Measurements from ENCODE around the gene KNDC1.

The KNDC1 gene

DNA sequence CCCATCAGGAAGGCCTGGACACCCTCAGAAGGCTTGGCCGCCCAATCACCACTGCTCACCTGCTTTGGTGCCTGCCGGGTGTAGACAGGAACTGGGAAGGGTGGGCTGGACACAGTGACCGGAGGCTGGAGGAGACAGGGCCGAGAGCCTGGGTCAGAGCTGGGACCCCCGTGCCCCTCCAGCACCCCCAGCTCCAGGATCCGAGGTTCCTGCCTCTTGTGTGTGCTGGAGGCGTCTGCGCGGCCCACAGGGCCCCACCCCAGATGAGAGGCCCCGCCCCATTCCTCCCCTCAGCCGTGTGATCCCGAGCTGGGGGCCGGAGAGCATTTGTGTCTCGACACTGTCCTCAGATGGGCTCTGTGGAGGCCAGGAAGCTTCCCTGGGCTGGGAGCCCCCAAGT is 107.3 kb downstream of the KNDC1 start:
- DNase-seq (ENCODE audit: low spot score) = no peak
- CTCF ChIA-PET = no interaction called here
- POLR2A ChIA-PET (ENCODE audit: low non-redundant PET) = no interaction called here
- H3K27ac ChIP-seq = no peak overlapping the region
- TF ChIP-seq, protein P1, sequence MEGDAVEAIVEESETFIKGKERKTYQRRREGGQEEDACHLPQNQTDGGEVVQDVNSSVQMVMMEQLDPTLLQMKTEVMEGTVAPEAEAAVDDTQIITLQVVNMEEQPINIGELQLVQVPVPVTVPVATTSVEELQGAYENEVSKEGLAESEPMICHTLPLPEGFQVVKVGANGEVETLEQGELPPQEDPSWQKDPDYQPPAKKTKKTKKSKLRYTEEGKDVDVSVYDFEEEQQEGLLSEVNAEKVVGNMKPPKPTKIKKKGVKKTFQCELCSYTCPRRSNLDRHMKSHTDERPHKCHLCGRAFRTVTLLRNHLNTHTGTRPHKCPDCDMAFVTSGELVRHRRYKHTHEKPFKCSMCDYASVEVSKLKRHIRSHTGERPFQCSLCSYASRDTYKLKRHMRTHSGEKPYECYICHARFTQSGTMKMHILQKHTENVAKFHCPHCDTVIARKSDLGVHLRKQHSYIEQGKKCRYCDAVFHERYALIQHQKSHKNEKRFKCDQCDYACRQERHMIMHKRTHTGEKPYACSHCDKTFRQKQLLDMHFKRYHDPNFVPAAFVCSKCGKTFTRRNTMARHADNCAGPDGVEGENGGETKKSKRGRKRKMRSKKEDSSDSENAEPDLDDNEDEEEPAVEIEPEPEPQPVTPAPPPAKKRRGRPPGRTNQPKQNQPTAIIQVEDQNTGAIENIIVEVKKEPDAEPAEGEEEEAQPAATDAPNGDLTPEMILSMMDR (conservative IDR thresholded peaks at IDR 0.05; ENCODE audit: low read depth) = no peak

DNA sequence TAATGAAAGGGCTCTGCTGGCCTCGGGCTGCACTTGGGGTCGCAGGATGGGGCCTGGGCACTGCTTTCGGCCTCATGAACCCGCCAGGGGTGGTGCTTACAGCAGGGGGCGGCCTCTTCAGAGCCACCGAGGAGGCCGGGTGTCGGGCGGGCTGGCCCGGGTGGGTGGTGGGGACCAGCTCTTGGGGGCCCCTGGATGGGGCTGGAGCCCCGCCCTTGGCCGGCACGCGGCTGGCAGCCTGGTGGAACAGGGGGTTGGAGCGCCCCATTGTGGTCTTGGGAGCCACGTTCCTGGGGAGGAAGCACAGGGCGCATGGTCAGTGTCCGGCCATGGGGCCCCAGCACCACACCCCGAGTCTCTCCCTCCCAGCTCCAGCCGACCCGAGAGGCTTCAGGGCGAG is 107.8 kb downstream of the KNDC1 start:
- no peak overlapping the region for H3K27ac ChIP-seq
- no peak for DNase-seq (ENCODE audit: low spot score)
- ChIA-PET POLR2A (ENCODE audit: low non-redundant PET) (no interaction called here), CTCF (no interaction called here)
- TF ChIP-seq, protein P1 (conservative IDR thresholded peaks at IDR 0.05; ENCODE audit: low read depth) = no peak

DNA sequence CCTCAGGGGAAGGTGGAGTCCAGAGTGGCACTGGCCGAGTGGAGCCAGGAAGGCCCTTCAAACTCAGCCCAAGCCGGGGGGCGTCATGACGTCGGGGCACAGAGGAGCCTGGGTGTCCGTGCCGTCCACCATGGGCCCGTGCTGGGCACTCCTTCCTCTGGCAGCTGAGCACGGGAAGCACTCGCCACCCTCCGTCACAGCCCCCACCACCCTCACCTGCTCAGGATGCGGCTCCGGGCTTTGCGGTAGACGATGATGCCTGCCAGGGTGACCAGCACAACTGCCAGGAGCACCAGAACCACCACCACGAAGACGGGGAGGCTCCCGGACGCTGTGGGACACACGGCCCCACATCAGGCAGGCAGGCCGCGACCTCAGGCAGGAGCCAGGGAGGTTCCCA is 108.5 kb downstream of the KNDC1 start:
- TF ChIP-seq, protein P1 (conservative IDR thresholded peaks at IDR 0.05; ENCODE audit: low read depth) = no peak
- POLR2A ChIA-PET (ENCODE audit: low non-redundant PET) = no interaction called here
- no peak overlapping the region for H3K27ac ChIP-seq
- no peak for DNase-seq (ENCODE audit: low spot score)
- CTCF ChIA-PET = no interaction called here

DNA sequence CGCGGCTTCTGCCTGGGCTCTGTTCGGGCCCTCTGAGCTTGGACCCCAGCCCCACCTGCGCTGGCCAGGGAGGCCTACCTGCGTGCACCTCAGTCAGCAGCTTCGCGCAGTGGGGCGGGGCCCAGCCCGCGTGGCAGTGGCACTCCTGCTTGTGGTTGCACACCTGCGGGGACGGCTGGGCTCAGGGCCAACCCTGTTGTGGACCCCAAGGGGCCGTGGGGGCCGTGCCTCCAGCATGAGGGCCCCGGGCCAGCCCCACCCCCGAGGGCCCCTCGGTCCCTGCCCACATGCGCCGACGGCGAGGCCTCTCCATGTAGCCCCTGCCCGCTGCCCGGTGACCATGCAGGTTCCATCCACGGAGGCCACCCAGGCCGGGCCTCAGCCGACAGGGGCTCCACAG is 109.3 kb downstream of the KNDC1 start:
- CTCF ChIA-PET = no interaction called here
- TF ChIP-seq, protein P1 (conservative IDR thresholded peaks at IDR 0.05; ENCODE audit: low read depth) = no peak
- POLR2A ChIA-PET (ENCODE audit: low non-redundant PET) = no interaction called here
- DNase-seq (ENCODE audit: low spot score) = no peak
- H3K27ac ChIP-seq = no peak overlapping the region

DNA sequence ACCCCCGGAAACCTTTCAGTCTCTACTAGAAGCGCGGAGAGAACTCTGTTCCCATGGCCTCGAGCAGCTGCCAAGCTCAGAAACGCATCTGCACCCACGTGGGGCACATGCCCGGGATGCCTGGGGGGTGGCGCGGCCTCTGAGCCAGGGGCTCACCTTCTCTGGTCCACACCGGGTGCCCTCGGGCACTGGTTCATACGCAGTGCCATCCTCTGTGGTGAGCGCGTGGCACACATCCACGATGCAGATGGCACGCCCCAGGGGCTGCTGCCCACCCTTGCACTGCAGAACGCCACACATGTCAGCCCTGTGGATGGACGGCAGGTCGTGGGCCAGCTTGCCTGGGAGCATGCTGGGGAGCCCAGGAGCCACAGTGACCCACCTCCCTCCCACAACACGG is 110.2 kb downstream of the KNDC1 start:
- TF ChIP-seq, protein P1 (conservative IDR thresholded peaks at IDR 0.05; ENCODE audit: low read depth) = no peak
- H3K27ac ChIP-seq = no peak overlapping the region
- ChIA-PET POLR2A (ENCODE audit: low non-redundant PET) (no interaction called here), CTCF (no interaction called here)
- DNase-seq (ENCODE audit: low spot score) = no peak

DNA sequence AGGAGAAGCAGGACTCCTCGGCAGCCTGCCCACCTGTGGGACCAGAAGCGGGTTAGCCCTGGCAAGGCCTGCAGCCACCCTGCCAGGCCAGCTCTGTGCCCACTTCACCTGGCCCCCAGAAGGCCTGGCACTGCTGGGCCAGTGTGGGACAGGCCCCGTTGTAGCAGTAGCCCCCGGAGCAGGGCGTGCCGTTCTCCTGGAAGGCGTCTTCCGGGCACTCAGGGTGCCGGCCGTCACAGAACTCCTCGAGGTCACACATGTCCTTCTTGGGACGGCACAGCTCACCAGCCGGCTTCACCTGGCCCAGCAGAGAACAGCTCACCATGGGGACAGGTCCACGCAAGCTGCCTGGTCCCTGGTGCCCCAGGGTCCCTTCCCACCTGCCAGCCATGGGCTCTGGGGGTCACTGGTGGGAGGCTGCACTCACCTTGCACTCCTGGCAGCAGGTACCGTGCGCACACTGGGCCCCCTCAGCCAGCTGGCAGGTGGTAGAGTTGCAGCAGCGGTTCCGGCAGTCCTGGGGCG is 110.8 kb downstream of the KNDC1 start:
- CTCF ChIA-PET = interaction anchor here (0.6 kb wide), 1 partner anchor 127 kb away, joined by 3 read pairs; no protein-coding TSS in a partner anchor

More for the DNA sequence above, 110.8 kb downstream of the KNDC1 start:
- POLR2A ChIA-PET (ENCODE audit: low non-redundant PET) = interaction anchor here (0.6 kb wide), 1 partner anchor 823 kb away, joined by 7 read pairs; no protein-coding TSS in a partner anchor
- no peak for DNase-seq (ENCODE audit: low spot score)
- H3K27ac ChIP-seq = no peak overlapping the region
- TF ChIP-seq, protein P1 (conservative IDR thresholded peaks at IDR 0.05; ENCODE audit: low read depth) = no peak
